A673 (cell line): Measurements from ENCODE around the gene COX20.

ENCODE experiments used
- CTCF ChIP-seq: fragments of 300-800, 200-600 bp; sonication (generic); conservative IDR thresholded peaks from 2 replicates; pipeline ENCODE4 v1.5.1; 2017; ENCODE audit warnings: low read depth, mild to moderate bottlenecking, antibody characterized with exemption, low read length, moderate library complexity, mixed read lengths
- EZH2 ChIP-seq: fragments of 200-600 bp; sonication (generic); IDR thresholded peaks from 2 replicates; pipeline ENCODE4 v1.6.1; 2017; ENCODE audit warnings: borderline replicate concordance, low read depth, mild to moderate bottlenecking, mixed read lengths, antibody characterized with exemption, low read length; ENCODE audit not compliant: poor library complexity, severe bottlenecking

- no peak for TF ChIP-seq CTCF
- no peak for TF ChIP-seq EZH2
Observed at GRCh38 chr1:244874974-244875579, 39.6 kb downstream of the COX20 start.
